Ovary (tissue), 3 donors: Measurements from ENCODE around the gene ZBTB44.

Source experiments
- EP300 ChIP-seq: sonication (generic); formaldehyde crosslinking; IDR thresholded peaks from one replicate; pipeline ENCODE4 v1.6.1; 2017; ENCODE audit warnings: antibody characterized with exemption
- POLR2A ChIP-seq: fragments of 450-650 bp; IDR thresholded peaks from one replicate; pipeline ENCODE4 v1.6.1; 2017; ENCODE audit warnings: antibody characterized with exemption, mild to moderate bottlenecking, moderate library complexity
- TF ChIP-seq, protein P1 (sequence below), 3 donors: fragments of 450-650 bp in 2 of 3; fragments of 200-600 bp in 1 of 3; IDR thresholded peaks; one replicate each; pipeline versions ENCODE4 v1.5.1 to v1.8.0; 2016 to 2022; ENCODE audit warnings: antibody characterized with exemption in 3 of 3, mild to moderate bottlenecking in 1 of 3
- donor health status: DM: no; HTN: no; CAD: no.

DNA sequence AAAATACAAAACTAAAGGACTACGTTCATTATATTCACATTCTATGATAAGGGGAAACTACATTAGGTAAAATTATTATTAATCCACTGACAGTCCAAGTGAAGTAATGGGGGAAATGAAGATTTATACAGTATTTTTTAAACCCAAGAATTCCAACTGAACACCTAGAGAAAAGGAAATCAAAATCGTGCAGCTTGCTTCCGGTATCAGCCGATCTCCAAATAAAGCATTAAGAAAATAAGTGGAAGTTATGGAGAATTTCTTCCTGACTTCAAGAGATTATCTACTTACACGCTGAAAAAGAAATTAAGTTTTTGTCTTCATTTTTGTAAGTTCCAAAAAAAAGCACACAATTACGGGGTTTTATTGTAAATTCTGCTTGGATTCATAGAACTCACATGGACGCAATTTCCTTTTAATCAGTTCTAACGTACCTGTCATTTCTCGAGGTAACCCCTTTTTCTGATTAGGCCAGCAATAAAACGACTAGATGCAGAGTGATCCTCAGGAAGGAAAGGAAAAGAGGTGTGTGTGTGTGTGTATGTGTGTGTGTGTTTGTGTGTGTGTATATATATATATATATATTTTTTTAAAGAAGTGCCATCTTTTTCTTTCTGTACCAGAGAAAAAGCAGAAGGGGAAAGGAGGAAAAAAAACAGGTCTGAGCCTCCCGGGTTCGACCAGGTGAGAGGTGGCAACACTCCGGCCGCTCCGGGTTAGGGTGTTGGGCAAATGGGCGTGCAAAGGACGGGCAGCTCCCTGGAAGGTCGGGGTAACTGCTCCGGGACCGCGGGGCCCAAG is 1.1 kb downstream of the ZBTB44 start:
- TF ChIP-seq, protein P1, sequence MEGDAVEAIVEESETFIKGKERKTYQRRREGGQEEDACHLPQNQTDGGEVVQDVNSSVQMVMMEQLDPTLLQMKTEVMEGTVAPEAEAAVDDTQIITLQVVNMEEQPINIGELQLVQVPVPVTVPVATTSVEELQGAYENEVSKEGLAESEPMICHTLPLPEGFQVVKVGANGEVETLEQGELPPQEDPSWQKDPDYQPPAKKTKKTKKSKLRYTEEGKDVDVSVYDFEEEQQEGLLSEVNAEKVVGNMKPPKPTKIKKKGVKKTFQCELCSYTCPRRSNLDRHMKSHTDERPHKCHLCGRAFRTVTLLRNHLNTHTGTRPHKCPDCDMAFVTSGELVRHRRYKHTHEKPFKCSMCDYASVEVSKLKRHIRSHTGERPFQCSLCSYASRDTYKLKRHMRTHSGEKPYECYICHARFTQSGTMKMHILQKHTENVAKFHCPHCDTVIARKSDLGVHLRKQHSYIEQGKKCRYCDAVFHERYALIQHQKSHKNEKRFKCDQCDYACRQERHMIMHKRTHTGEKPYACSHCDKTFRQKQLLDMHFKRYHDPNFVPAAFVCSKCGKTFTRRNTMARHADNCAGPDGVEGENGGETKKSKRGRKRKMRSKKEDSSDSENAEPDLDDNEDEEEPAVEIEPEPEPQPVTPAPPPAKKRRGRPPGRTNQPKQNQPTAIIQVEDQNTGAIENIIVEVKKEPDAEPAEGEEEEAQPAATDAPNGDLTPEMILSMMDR (IDR thresholded peaks at IDR 0.05): no peak
- TF ChIP-seq POLR2A (no peak), EP300 (no peak)
